GM12873 (cell line): ENCODE results near the gene ARHGAP22.

ENCODE experiments used
- TF ChIP-seq, protein P1 (sequence below): IDR thresholded peaks from 2 replicates; pipeline ENCODE4 v1.5.1; 2012; ENCODE audit warnings: low read depth, mild to moderate bottlenecking, moderate library complexity, low read length, control low read depth; ENCODE audit not compliant: insufficient read depth; ENCODE audit errors: missing control alignments

Gene ARHGAP22

DNA sequence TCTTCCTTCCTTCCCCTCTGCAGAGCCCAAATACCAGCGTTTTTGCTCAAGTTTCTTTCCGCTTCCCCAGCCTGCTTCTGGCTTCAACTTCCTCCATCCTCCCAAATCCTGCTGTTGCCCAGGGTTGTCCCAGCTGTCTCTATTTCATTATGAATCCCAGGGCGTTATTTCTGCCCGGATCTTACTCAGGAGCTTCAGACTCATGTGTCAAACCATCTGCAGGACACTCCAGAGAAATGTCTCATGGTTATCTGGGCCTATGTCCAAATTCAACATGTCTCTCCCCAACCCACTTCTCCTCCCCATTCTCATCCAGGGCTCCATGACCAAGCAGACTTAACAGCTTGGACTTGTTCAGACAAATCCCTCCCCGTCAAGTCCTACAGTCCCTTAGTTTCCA lies 15.6 kb downstream of the ARHGAP22 start:
- TF ChIP-seq, protein P1, sequence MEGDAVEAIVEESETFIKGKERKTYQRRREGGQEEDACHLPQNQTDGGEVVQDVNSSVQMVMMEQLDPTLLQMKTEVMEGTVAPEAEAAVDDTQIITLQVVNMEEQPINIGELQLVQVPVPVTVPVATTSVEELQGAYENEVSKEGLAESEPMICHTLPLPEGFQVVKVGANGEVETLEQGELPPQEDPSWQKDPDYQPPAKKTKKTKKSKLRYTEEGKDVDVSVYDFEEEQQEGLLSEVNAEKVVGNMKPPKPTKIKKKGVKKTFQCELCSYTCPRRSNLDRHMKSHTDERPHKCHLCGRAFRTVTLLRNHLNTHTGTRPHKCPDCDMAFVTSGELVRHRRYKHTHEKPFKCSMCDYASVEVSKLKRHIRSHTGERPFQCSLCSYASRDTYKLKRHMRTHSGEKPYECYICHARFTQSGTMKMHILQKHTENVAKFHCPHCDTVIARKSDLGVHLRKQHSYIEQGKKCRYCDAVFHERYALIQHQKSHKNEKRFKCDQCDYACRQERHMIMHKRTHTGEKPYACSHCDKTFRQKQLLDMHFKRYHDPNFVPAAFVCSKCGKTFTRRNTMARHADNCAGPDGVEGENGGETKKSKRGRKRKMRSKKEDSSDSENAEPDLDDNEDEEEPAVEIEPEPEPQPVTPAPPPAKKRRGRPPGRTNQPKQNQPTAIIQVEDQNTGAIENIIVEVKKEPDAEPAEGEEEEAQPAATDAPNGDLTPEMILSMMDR = no peak

DNA sequence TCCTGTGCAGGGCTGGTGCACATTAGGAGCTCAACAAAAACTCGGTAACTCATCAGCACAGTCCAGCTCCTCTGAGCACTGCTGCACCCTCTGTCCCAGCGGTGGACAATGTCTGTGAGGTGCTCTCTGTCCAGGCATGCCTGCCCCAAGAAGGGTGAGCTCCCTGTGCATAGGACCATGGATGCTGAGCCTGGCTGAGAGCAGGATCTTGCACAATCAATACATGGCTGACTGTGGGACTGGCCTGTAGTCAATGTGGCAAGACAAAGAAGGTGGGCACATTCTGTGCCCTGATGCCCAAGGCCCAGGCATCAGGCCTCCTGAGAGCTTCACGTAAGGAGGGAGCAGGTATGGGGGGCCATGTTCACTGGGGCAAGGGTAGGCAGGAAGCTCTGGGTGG lies 17.1 kb downstream of the ARHGAP22 start:
- TF ChIP-seq, protein P1 = no peak

DNA sequence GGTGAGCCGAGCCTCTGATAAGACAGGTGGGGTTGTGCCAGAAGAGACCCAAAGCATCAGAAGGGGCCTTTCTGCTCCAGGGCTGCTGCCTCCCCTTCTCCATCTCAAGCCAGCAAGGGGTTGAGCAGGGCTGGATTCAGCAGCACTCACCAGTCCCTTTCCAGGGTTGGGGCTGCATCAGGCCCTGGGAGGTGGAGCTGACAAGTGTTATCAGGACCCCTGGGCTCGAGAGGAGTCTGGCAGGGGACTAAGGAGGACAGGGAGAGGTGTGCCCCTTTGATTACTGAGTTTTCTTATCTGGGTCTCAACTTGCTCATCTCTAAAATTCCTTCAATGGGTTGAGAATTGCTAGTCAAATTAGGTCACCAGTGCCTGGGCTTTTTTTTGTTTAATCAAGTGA lies 17.8 kb downstream of the ARHGAP22 start:
- TF ChIP-seq, protein P1 = no peak

DNA sequence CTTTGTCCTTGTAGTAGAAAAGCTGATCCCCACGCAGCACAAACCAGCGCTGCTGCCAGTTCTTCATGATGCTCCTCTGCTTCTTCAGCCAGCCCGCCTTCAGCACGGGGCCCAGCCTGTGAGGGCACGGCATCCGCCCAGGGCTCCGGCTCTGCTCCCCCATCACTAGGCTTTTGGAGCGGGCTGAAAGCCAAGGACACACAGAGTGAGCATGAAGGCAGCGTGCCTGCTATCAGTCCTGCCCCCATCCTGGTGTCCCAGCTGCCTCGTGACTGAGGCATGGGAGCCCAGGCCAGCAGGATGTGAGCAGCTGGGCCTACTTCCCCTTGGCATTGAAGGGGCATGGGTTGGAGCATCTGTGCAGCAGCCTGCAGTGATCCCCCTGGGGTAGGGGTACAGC lies 21.9 kb downstream of the ARHGAP22 start:
- TF ChIP-seq, protein P1 = no peak

DNA sequence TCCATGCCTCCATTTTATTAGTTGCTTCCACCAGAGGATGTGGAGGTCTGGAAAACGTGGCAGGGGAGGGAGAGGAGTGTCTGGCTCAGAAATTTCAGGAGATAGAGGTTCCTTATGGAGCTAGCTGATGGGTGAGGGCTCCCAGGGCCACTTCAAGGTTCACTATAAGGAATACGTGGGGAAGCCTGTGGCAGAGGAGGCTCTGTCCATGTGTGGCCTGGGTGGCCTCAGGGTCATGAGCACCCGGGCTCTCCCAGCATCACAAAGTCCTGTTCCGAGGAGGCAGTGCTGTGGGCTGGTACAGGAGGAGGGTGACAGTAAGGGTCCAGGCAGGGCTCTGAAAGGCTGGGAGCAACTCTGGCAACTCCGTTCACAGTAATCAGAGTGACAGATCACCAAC lies 24.6 kb downstream of the ARHGAP22 start:
- TF ChIP-seq, protein P1 = no peak

DNA sequence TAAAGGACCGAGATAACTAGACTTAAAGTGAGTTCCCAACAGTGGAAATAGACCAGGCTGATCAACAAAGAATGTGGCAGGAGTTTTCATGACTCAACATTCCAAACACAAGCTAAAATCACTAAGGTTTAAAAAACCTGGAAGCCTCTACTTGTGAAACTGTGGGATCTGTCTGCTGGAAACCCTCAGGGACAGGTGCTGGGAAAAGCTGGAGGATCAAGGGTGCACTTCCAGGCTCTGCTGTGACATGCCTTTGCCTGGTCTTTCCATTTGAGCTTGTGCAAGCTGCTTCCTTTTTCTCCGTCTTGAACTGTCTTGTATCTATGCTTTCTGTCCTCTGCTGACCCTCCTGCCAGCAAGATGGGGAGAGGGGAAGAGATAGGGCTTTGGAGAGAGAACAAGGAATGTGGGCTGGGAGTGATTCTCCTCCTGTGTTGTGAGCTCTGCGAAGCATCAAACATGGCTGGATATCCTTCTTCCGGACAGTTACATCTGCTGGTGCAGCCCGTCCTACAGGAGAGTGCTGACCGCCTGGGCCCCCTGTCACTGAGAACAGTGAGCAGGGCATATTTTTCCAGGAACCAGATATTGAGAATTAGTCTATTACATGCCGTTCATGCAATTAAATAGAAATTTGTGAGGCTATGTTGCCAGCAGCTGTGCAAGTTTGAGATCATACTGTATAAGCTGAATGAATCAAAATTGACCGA lies 25.5 kb downstream of the ARHGAP22 start:
- TF ChIP-seq, protein P1 = no peak

DNA sequence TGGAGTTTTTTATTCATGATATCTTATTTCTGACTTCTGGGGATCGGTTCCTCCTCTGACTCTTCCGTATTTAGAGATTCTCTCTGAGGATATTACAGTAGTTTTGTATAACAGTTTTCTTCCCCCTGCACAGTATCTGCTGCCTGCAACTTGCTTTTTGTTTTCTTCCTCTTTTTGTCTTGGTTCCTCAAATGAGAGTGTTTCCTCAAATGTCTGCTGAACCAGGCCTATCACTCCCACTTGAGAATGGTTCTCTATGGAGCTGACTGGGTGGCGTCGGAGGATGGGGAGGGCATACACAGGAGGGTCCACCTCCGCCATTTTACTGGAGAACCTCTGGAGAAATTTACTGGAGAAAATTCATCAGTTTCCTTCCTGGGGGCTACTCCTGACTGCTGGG lies 27.7 kb downstream of the ARHGAP22 start:
- TF ChIP-seq, protein P1 = no peak
